ENCODE data around the gene TNIP3.

- TF ChIP-seq CTCF (IDR thresholded peaks at IDR 0.05) (no peak), POLR2A (IDR thresholded peaks at IDR 0.05) (no peak)
Observed at GRCh38 chr4:121148621-121149020, 15.5 kb downstream of the TNIP3 start.
